ENCODE measurements around the gene SOX5.

SOX5 gene

DNA sequence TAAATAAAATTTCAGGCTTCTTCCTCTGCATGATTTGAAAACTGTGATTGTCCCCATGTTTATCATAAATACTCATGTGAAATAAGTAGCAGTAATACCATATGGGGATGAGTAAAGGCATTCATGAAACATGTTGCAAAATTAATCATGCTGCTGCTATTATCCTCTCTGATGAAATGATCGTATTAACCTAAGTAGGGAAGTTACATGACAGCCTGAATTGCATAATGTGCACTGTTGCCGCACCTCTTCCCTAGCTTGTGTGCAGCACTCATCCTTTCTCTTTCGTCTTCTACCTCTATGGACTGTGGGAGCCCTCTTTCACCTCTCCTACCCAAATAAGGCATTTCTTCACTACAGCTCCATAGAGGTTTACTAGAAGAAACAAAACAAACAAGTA, 367.6 kb downstream of the SOX5 start:
- DNase-seq, result no peak
- intact Hi-C loops (cut with DNase I), result no loop called here

DNA sequence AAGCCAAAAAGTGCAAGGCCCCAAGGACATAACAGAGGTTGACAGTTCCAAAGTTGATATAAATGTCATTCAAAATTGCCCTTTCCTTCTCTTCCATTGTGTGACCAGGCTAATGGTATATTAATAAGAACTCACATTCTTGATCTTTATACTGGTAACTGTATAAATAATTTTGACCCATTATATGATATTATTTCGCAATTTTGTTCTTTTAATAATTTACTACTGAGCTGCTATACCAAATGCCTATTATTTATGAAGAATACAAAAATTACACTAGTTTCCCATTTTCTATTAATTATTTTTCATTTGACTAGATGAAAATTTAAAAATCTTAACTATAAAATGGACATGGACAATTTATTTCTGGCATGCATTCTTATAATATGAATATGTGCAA, 370.2 kb downstream of the SOX5 start:
- intact Hi-C loops (cut with DNase I), result no loop called here
- DNase-seq, result no peak

GRCh38 chr12:23576372-23576771, 373.1 kb downstream of the SOX5 start:
- DNase-seq, result no peak
- intact Hi-C loops (cut with DNase I), result no loop called here

DNA sequence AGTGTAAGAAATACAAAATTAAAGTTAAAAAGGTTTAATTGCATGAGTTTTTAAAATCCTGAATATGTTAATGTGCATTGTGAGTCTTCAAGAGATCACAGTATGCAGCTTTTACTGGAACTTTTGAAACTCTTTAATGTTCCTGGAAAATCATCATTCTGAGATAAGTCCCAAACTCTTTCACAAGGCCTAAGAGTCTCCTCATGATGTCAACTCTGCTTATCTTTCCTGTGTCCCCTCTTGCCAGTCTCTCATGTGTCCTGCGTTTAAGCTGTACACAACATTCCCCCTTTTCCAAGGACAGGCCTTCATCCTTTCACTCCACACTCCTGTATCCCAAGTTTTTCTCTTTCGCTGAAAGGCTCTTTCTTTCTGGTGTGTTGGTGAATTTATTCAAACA, 380.1 kb downstream of the SOX5 start:
- intact Hi-C loops (cut with DNase I), result no loop called here
- no peak for DNase-seq

DNA sequence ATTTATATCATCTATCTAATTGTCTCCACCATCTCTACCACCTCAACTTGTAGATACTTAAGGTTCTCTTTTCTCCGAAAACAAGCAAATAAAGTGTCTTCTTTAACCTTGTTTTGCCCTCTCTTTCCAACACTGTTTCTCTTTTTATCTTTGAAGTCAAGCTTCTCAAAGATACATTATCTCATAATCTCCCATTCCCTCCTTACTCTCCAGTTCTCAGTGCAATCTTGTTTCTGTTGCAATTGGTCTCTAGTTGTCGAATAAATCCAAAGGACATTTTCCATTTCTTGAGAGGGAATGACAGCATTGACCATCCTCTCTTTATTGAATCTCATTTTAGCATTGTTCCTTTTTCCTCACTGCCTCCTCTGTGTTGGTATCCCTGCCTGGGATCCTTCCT, 383.3 kb downstream of the SOX5 start:
- intact Hi-C loops (cut with DNase I), result no loop called here

GRCh38 chr12:23564451-23565152, 384.9 kb downstream of the SOX5 start:
- DNase-seq, result no peak

More for the DNA sequence above, 383.3 kb downstream of the SOX5 start:
- DNase-seq, result no peak

DNA sequence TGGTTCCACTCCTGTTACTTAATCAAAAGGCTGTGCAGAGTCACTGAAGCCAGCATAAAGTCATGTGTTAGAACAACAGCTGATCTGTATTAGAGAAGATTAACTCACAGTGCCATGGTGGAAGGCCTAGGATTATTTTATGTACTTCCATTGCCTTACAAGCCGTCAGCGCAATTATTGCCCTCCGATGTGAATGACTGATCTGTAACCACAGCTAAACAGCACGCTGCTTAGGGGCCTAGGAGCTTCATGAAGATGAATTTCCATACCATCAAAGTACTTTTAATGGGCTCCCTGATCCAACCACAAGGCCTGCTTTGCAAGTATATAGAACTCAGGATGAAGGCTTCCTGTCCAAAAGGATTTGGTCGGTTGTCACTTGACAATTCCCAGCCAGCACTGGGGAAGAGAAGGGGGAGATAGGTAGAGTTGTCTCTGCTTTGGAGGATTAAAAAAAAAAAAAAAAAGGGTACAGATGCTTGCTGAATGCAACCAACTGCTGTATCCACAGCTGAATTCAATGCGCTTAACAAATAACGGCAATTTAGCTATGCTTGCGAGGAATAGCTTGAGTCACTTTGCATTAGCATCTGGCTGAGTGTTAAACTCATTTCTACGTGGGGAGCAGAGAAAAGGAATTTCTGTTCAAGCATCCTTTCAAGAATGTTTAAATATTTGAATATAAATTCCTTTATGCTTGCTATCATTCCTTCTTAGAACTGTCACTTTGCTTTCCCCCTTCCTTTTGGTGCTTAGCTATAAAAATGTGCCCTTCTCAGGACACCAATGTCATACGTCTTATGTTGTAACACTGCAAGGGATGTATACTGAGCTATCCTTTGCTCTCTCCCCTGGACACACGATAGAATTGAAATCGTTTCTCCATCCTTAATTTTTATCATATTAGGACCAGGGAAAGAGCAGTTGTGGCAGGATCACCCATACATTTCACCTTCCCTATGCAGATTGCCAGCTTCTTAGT, 387.8 kb downstream of the SOX5 start:
- no peak for DNase-seq
- intact Hi-C loops (cut with DNase I), result no loop called here

More at GRCh38 chr12:23564451-23565152, 384.9 kb downstream of the SOX5 start:
- intact Hi-C loops (cut with DNase I), result no loop called here

DNA sequence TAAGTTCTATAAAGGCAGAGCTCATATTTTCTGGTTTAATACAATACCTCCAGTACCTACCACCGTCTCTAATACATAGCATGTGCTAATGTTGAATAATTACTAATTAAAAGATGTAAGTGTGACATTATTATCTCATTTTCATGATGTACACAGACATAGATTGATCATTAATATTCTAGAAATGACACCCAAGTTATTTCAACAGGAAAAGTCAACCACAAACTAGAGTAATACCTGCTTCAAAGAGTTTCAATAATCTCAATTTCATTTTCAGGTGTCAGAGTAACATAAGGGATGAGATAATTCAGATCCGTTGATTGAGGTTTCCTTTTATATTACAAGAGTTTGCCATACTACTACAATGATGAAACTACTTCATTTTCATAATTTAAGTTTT, 388.9 kb downstream of the SOX5 start:
- no peak for DNase-seq
- intact Hi-C loops (cut with DNase I), result no loop called here

DNA sequence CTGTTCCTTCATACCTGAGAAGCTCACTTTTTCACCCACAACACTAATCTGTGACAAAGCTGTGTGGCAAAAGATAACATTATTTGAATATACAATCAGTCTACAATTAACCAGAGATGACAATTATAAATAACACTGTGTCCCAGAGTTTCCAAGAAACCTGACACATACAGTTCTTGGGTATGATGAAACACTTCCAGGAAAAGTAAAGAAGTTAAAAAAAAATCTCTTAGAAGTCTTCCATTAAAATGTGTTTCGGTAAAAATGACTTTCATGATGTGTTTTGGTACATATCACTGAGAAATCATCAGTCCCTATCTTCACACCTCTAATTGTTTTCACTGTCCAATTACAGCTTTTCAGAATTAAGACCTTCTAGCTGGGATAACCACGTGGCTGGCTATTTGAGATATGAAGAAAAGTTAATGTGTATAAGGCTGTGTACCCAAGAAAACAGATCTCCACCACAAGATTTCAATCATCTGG, 390.2 kb downstream of the SOX5 start:
- no peak for DNase-seq

GRCh38 chr12:23556661-23557060, 392.8 kb downstream of the SOX5 start:
- no peak for DNase-seq
- intact Hi-C loops (cut with DNase I), result no loop called here

More for the DNA sequence above, 390.2 kb downstream of the SOX5 start:
- intact Hi-C loops (cut with DNase I), result no loop called here

- no peak for DNase-seq
- intact Hi-C loops (cut with DNase I), result no loop called here
Measured at GRCh38 chr12:23555825-23556207, 393.7 kb downstream of the SOX5 start.

DNA sequence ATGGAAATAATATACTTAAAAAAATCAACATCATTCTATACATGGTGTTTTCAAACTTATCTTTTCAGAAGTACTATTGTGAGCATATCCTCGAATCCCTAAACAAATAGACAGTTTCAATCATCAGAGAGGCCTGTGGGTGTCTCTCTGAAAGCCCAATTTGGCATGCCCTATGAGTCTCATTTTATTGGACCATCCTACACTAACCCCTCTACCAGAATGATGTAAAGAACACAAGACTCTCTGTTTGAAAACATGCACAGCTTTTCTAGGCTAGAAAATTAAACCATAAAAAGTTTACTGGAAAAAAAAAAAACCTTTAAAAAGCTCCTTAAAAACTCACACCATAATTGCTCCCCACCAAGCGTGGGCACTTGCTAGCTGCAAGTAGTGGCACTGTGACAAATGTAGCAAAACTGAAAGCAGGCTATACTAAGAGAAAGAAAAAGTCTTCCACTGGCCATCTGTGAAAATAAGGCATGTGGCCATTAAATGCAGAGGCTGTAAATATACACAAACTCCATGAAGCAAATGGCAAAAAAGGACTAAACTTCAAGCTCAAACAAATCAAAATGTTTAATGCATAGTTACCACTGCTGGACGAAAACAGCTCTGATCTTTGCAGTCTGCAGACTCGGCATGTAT, 394.2 kb downstream of the SOX5 start:
- intact Hi-C loops (cut with DNase I), result no loop called here
- DNase-seq, result no peak

DNA sequence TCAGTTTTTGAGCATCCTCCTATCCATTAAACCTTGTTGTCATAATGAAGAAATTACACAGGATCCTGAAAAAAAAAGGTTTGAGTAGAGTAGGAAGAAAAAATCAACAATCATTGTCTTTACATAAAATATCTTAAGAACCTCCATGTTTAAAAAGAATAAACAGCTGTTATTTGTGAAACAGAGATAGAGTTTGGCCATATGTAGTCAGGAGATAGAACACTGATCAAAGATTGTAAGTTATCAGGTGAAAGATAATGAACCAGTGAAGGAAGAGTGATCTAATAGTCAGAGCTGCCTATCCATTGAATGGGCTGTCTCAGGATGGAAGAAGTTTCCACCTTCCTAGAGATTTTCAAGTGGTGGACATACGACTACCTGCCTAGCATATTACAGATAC, 397.1 kb downstream of the SOX5 start:
- intact Hi-C loops (cut with DNase I), result no loop called here
- no peak for DNase-seq

GRCh38 chr12:23550753-23551152, 398.7 kb downstream of the SOX5 start:
- intact Hi-C loops (cut with DNase I), result no loop called here

DNA sequence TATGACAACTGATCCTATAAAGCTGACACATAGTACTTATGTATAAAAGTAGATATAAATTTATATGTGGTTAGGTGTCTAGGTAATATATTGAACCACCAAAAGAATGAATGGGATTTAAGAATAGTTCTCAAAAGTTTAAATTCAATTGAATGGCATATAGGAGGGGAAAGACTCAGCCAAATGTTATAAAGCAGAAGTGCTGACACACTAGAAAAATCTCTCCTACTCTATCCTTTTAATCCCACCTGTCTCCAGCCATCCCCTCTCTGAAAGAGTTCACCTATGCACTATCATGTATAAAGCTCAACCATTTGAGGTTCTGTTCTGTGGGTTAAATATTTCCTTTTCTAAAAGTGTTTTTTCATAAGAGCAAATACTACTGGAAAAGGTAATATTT, 400.7 kb downstream of the SOX5 start:
- intact Hi-C loops (cut with DNase I), result no loop called here
- DNase-seq, result no peak

More at GRCh38 chr12:23550753-23551152, 398.7 kb downstream of the SOX5 start:
- DNase-seq, result no peak

- no peak for DNase-seq
- intact Hi-C loops (cut with DNase I), result no loop called here
Measured at GRCh38 chr12:23546756-23547155, 402.7 kb downstream of the SOX5 start.

GRCh38 chr12:23543767-23544166, 405.7 kb downstream of the SOX5 start:
- no peak for DNase-seq
- intact Hi-C loops (cut with DNase I), result no loop called here

DNA sequence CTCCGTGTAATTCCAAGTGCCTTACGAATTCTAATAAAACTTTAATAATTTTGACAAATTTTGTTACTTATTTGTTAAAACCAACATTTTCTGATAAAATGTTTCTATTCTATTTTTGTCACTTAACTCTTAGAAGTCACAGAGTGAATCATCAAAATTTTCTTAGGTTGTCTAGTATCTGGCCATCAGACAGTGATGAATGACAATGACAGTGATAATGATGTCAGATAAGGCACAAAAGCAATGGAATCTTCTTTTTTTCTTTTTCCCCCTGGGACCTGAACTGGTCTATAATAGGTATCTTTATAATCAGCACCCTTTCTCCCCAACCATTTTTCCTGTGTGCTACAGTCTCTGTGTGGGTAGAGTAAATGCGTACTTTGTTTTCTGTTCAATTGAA, 407.3 kb downstream of the SOX5 start:
- no peak for DNase-seq
- intact Hi-C loops (cut with DNase I), result no loop called here

GRCh38 chr12:23540572-23540971, 408.9 kb downstream of the SOX5 start:
- intact Hi-C loops (cut with DNase I), result no loop called here
- DNase-seq, result no peak

DNA sequence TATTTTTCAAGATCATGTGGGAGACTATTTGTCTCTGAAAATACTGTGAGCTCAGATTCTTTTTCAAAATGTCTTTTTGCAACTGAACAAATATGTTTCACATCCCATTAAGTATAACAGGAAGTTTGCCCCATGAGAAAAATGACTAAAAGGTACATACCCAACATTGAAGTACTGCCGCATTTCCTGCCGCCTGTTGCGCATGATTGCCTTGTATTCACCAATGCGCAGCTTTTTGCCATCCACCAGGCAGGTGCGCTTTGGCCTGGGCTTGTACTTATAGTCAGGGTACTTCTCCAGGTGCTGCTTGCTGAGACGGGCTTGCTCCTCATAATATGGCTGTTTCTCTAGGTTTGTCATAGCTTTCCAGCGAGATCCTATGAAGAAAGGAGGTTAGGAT, 413.2 kb downstream of the SOX5 start:
- DNase-seq, result no peak
- intact Hi-C loops (cut with DNase I), result no loop called here

Data from head of caudate nucleus (tissue), 42 donors.